ENCODE data around the gene BTBD6. TPM values are rescaled to one million over a fixed set of nuclear protein-coding genes. Genes with fewer than 3 reads are reported as not detected.

BTBD6 gene
- total RNA-seq, 2 experiments from 2014 or later, result 38.5 to 39.5 TPM

- H3K27ac Mint-ChIP-seq, result no peak overlapping the region
- intact Hi-C loops (cut with micrococcal nuclease), result no loop called here
- H3K4me1 Mint-ChIP-seq (ENCODE audit: low read depth), result no peaks in the 10 kb centered on the region
- no peak overlapping the region for H3K4me3 Mint-ChIP-seq
- H3K36me3 Mint-ChIP-seq, result no peaks in the 10 kb centered on the region
- no peaks in the 10 kb centered on the region for H3K9me3 Mint-ChIP-seq
- DNase-seq, result no peak
- no peaks in the 10 kb centered on the region for H3K27me3 Mint-ChIP-seq
- POLR2A ChIA-PET, result no interaction called here
- CTCF ChIA-PET, result no interaction called here
Observed at GRCh38 chr14:105212541-105213300, 35.6 kb upstream of the BTBD6 start.

DNA sequence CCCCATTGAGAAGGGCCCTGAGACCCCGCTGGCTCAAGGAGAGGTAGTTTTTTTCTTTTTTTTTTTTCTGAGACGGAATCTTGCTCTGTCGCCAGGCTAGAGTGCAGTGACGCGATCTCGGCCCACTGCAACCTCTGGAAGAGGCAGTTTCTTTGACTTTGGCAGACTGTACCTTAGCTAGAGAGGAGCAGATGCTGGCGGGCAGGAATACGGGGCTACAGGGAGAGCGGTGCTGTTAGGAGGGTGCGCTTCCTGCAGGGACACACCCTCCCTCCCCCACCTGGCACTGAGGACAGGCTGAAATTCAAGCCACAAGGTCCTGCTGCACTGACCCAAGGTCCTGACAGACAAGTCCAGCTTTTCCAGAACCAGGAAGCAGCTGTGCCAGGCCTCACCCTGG lies 35.0 kb upstream of the BTBD6 start:
- Mint-ChIP-seq H3K27ac (no peak overlapping the region), H3K9me3 (no peaks in the 10 kb centered on the region), H3K4me3 (no peak overlapping the region), H3K36me3 (no peaks in the 10 kb centered on the region), H3K4me1 (ENCODE audit: low read depth) (no peaks in the 10 kb centered on the region), H3K27me3 (no peaks in the 10 kb centered on the region)
- no peak for DNase-seq
- intact Hi-C loops (cut with micrococcal nuclease), result no loop called here
- ChIA-PET CTCF (interaction anchor here (1.0 kb wide), 1 partner anchor 10 kb away, joined by 6 read pairs; no protein-coding TSS in a partner anchor), POLR2A (no interaction called here)

- intact Hi-C loops (cut with micrococcal nuclease), result no loop called here
- ChIA-PET CTCF (interaction anchor here (1.0 kb wide), 1 partner anchor 11 kb away, joined by 6 read pairs; no protein-coding TSS in a partner anchor), POLR2A (no interaction called here)
- DNase-seq, result no peak
- Mint-ChIP-seq H3K4me1 (ENCODE audit: low read depth) (no peaks in the 10 kb centered on the region), H3K4me3 (no peak overlapping the region), H3K36me3 (no peaks in the 10 kb centered on the region), H3K27ac (no peak overlapping the region), H3K9me3 (no peaks in the 10 kb centered on the region), H3K27me3 (no peaks in the 10 kb centered on the region)
Observed at GRCh38 chr14:105214324-105214915, 33.9 kb upstream of the BTBD6 start.

DNA sequence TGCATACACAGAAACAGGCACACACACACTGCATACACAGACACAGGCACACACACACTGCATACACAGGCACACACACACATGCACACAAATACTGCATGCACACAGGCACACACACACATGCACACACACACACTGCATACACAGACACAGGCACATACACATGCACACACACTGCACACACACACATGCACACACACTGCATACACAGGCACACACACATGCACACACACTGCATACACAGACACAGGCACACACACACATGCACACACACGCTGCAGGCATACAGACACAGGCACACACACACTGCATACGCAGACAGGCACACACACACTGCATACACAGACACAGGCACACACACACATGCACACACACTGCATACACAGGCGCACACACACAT lies 32.7 kb upstream of the BTBD6 start:
- intact Hi-C loops (cut with micrococcal nuclease), result no loop called here
- Mint-ChIP-seq H3K9me3 (no peaks in the 10 kb centered on the region), H3K4me1 (ENCODE audit: low read depth) (no peaks in the 10 kb centered on the region), H3K4me3 (no peak overlapping the region), H3K27me3 (no peaks in the 10 kb centered on the region), H3K27ac (no peak overlapping the region), H3K36me3 (peaks cover 2% of the 10 kb centered on the region)
- DNase-seq, result no peak
- ChIA-PET POLR2A (no interaction called here), CTCF (no interaction called here)

DNA sequence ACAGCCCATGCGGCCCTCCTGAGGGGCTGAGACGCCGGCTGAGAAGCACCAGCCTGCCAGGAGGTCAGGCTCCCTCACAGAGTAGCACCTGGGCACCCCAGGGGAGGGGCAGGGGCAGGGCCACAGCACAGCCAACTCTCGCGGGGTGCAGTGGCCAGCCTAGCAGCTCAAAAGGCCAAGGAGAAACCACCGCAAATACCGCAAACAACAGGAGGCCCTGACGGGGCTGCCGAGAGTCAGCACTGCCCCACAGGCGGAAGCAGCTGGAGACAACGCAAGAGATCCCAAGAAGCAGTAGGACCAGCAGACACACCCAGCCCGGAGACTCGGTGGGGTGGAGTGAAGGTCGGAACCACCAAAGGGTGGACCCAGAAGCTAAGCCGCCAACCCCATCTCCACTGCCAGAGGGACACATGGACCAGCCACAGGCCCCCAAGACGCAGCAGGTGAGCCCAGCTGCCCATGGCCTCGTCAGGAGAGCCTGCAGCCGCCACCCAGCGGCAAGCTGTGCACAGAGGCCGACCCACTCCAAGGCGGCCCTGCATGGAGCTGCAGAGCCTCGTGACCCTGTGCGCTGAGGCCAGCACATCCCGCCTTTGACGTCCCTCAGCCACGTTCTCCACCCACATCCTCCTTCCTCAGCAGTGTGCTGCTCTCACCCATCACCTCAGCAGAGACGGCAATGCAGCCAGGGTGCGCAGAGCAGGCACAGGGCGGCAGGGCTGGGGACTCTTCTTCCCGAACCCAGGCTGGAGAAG lies 31.7 kb upstream of the BTBD6 start:
- no peaks in the 10 kb centered on the region for H3K9me3 Mint-ChIP-seq
- no peak overlapping the region for H3K27ac Mint-ChIP-seq
- no peak for DNase-seq
- H3K4me1 Mint-ChIP-seq (ENCODE audit: low read depth), result no peaks in the 10 kb centered on the region
- H3K4me3 Mint-ChIP-seq, result no peak overlapping the region
- H3K27me3 Mint-ChIP-seq, result no peaks in the 10 kb centered on the region
- CTCF ChIA-PET, result no interaction called here
- POLR2A ChIA-PET, result no interaction called here
- intact Hi-C loops (cut with micrococcal nuclease), result no loop called here
- peaks cover 2% of the 10 kb centered on the region for H3K36me3 Mint-ChIP-seq

GRCh38 chr14:105217774-105218173 lies 30.6 kb upstream of the BTBD6 start:
- Mint-ChIP-seq H3K4me1 (ENCODE audit: low read depth) (no peaks in the 10 kb centered on the region), H3K36me3 (peaks cover 5% of the 10 kb centered on the region), H3K27ac (no peak overlapping the region), H3K4me3 (no peak overlapping the region), H3K9me3 (no peaks in the 10 kb centered on the region), H3K27me3 (no peaks in the 10 kb centered on the region)
- intact Hi-C loops (cut with micrococcal nuclease), result no loop called here
- no peak for DNase-seq
- ChIA-PET POLR2A (no interaction called here), CTCF (no interaction called here)

GRCh38 chr14:105218611-105219010 lies 29.7 kb upstream of the BTBD6 start:
- H3K4me3 Mint-ChIP-seq, result no peak overlapping the region
- H3K27me3 Mint-ChIP-seq, result no peaks in the 10 kb centered on the region
- peaks cover 8% of the 10 kb centered on the region for H3K36me3 Mint-ChIP-seq
- H3K27ac Mint-ChIP-seq, result no peak overlapping the region
- ChIA-PET CTCF (no interaction called here), POLR2A (no interaction called here)
- no peak for DNase-seq
- no peaks in the 10 kb centered on the region for H3K4me1 Mint-ChIP-seq (ENCODE audit: low read depth)
- H3K9me3 Mint-ChIP-seq, result no peaks in the 10 kb centered on the region
- intact Hi-C loops (cut with micrococcal nuclease), result no loop called here

- no peaks in the 10 kb centered on the region for H3K9me3 Mint-ChIP-seq
- H3K4me1 Mint-ChIP-seq (ENCODE audit: low read depth), result no peaks in the 10 kb centered on the region
- DNase-seq, result no peak
- peaks cover 10% of the 10 kb centered on the region for H3K36me3 Mint-ChIP-seq
- H3K27ac Mint-ChIP-seq, result no peak overlapping the region
- H3K27me3 Mint-ChIP-seq, result no peaks in the 10 kb centered on the region
- no peak overlapping the region for H3K4me3 Mint-ChIP-seq
- intact Hi-C loops (cut with micrococcal nuclease), result no loop called here
- CTCF ChIA-PET, result no interaction called here
- POLR2A ChIA-PET, result no interaction called here
Observed at GRCh38 chr14:105219043-105219612, 29.2 kb upstream of the BTBD6 start.

GRCh38 chr14:105219753-105220152 lies 28.6 kb upstream of the BTBD6 start:
- H3K4me1 Mint-ChIP-seq (ENCODE audit: low read depth), result no peaks in the 10 kb centered on the region
- no peak for DNase-seq
- H3K36me3 Mint-ChIP-seq, result peaks cover 10% of the 10 kb centered on the region
- H3K27me3 Mint-ChIP-seq, result no peaks in the 10 kb centered on the region
- intact Hi-C loops (cut with micrococcal nuclease), result no loop called here
- H3K9me3 Mint-ChIP-seq, result no peaks in the 10 kb centered on the region
- H3K27ac Mint-ChIP-seq, result no peak overlapping the region
- ChIA-PET CTCF (no interaction called here), POLR2A (no interaction called here)
- no peak overlapping the region for H3K4me3 Mint-ChIP-seq

GRCh38 chr14:105220699-105221597 lies 27.4 kb upstream of the BTBD6 start:
- DNase-seq, result no peak
- CTCF ChIA-PET, result no interaction called here
- Mint-ChIP-seq H3K27ac (no peak overlapping the region), H3K27me3 (no peaks in the 10 kb centered on the region), H3K4me1 (ENCODE audit: low read depth) (no peaks in the 10 kb centered on the region), H3K4me3 (no peak overlapping the region), H3K9me3 (no peaks in the 10 kb centered on the region), H3K36me3 (peaks cover 15% of the 10 kb centered on the region)
- POLR2A ChIA-PET, result no interaction called here
- intact Hi-C loops (cut with micrococcal nuclease), result no loop called here

DNA sequence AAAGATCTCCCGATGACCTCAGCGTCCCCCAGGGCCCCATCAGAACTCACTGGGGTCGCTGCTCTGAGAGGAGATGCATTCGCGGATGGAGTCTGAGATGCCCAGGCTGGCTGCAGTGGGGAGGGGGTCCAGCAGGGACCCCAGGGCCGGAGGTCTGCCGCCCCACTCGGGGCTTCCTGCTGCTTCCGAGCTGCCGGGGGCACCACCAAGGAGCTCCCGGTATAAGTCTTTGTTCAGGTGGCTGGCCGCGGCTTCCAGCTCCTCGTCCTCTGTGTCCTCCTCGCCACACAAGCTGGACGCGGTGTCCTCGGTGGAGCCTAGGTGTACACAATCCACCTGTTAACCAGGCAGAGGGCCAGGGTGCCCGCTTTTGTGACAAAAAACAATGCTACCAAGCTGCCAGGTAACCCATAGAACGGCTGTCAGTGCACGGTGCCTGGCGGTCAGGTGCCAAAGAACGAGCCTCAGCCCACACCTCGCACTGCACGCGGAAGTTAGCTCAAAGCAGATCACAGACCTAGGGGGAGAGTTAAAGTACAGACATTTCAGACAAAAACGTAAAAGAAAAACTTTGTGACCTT lies 26.6 kb upstream of the BTBD6 start:
- no peak overlapping the region for H3K4me3 Mint-ChIP-seq

More for the DNA sequence above, 26.6 kb upstream of the BTBD6 start:
- no peaks in the 10 kb centered on the region for H3K9me3 Mint-ChIP-seq
- intact Hi-C loops (cut with micrococcal nuclease), result no loop called here
- H3K4me1 Mint-ChIP-seq (ENCODE audit: low read depth), result no peaks in the 10 kb centered on the region
- ChIA-PET POLR2A (no interaction called here), CTCF (no interaction called here)
- DNase-seq, result no peak
- H3K27ac Mint-ChIP-seq, result no peak overlapping the region
- H3K27me3 Mint-ChIP-seq, result no peaks in the 10 kb centered on the region
- H3K36me3 Mint-ChIP-seq, result peaks cover 18% of the 10 kb centered on the region
